Activated CD4-positive, CD25-positive, alpha-beta regulatory T cell (primary cell): ENCODE results near the gene STX2.
A peak's percentile ranks its signal among the peaks of the same experiment; 100 is the strongest.
"Not testable (repeated sequence)": the region's sequence is repeated elsewhere in the genome, so short reads cannot be mapped to it uniquely, and the experiment has no call there.

Experiments
- DNase-seq, 4 experiments: peaks; one replicate each; lab custom pipeline; 2025; lab: John Stamatoyannopoulos, UW

Gene STX2

DNA sequence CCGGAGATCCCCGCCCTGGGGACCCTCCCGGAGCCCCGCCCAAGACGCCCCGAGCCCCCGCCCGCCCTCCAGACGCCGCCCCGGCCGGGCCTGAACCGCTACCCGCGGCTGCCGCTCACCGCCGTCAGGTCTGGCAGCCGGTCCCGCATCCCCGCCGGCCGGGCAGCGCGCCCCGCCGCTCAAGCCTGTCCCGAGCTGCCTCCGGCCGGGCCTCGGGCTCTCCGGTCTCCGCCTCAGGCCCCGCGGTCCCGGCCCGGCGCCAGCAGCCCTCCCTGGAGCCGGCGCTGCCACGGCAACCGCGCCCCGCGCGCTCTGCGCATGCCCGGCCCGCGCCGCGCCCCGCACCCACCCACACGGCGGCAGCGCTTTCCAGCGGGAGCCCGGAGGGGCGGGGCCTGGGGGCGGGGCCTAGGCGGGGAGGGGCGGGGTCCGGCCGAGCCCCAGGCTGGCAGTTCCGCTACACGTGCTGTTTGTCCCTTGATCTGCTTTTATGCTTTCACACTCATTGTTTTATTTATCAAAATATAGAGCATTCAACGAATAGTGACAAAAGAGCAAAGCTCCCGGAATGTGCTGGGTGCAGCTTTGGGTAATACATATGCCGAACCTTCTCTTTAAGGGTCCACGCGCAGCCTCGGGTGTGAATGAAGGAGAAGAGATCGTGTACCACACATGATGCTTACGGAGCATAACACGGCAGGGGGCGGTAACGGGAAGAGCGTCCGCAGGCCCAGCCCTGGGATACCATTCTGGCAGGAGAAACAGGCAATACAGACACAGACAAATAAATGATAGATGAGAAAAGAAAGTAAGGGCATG lies at the start of gene STX2:
STX2 (minus strand) TSS at position 300 of the 819 bp plus-strand sequence; CDS start at position 149, 151 bp downstream.
- DNase-seq = peak; percentile 83 to 91 (median 86)

DNA sequence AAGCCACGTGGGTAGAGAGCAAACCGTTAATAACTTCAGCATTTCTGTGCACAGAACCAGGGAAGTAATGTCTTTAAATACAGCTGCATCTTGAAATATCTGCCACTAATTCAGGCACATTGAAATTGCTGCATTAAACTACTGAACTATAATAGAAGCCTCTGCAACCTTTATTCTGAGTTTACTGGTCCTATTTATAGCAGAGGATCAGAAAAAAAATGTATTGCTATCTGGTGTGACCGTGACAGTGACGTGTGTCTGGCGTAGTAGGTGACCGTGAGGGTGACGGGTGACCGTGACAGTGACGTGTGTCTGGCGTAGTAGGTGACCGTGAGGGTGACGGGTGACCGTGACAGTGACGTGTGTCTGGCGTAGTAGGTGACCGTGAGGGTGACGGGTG lies 48.1 kb upstream of the STX2 start:
- not testable (repeated sequence) for DNase-seq

DNA sequence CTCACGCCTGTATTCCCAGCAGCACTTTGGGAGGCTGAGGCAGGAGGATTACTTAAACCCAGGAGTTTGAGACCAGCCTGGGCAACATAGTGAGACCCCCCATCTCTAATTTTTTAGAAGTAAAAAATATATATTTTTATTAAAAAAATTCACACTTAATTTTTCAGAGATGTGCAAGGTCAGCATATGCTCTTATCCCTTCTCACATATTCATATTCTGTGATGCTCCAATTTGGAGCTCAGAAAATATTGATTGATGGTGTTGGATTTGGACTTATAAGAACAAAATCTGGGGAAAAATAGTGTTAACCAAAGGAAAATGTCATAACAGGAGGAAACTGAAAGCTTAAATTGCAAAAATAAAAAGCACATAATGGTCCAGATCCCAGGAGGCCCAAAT lies 42.5 kb upstream of the STX2 start:
- DNase-seq = no peak

DNA sequence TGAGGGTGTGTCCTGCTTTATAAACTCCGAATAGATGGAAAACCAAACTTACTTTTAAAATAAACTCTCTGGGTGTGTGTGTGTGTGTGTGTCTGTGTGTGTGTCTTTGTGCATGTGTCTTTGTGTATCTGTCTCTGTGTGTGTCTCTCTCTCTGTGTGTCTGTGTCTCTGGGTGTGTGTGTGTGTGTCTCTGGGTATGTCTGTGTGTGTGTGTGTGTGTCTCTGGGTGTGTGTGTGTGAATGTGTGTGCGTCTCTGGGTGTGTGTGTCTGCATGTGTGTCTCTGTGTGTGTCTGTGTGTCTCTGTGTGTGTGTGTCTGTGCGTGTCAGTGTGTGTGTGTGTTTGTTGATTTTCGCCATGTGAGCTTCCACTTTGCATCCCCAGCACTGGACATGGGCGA lies 42.0 kb upstream of the STX2 start:
- no peak for DNase-seq

DNA sequence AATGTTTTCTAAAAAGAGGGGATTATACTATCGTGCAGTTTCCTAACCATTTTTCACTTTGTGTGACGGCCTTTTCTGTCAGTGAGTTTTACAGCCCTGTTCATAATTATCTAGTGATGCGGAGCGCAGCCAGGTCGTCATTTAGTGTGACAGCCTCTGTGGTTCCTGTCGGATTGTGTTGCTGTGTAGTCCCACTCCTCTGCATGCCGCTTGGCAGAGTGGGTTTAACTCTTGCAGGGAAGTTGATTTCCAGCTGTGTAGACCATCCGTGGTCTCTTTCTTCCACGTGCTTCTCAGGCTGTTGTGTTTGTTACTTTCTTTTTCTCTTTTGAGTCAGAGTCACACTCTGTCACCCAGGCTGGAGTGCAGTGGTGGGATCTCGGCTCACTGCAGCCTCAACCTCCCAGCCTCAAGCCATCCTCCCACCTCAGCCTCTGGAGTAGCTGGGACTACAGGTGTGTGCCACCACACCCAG lies 41.4 kb upstream of the STX2 start:
- no peak for DNase-seq

DNA sequence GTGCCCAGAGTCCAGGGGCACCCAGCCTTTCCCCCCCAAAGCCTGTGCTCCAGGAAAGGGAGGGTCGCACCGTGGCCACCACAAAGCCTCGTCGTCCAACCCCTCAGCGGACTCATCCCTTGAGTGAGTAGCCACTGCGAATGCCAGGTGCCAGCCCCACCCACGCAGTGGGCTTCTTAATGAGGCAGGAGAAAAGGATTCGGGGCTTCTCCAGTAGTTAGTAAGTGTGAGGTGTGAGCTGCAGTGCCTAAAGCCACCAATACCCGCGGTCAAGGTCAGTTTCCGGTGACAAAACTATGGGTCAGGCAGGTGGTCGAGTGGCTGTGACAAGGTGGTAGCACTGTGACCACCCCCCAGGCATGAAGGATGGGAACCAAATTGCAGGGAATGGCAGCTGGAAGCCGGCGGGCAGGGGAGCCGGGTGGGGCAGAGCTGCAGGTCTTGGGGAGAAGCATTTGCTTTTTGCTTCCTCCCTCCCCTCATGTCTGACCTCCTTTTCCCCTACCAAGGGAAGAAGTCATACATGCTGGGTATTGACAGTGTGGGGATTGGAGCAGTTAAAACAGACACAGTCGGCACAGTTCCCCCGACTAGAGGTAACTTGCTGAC lies 40.8 kb upstream of the STX2 start:
- no peak for DNase-seq

DNA sequence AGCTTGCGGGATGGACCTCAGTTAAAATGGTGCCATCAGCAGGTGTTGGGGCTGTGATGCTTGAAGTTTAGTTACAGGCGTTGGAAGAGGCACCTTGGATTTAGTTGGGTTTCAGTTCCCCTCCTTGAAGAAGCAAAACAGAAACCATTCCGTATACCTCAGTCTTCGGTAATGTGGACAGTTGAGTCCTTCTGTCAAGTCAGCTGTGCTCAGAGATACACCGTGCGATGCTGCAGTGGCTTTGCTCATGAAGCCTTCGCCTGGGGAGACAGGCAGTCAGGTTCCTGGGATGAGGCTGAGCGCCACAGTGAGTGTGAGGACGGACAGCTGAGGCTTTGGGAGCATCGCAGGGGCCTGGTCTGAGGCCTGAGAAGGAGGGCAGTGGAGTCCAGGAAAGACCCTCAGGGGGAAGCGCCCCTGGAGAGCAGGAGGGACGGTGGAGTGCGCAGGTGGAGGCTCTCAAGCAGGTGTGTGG lies 40.2 kb upstream of the STX2 start:
- no peak for DNase-seq

DNA sequence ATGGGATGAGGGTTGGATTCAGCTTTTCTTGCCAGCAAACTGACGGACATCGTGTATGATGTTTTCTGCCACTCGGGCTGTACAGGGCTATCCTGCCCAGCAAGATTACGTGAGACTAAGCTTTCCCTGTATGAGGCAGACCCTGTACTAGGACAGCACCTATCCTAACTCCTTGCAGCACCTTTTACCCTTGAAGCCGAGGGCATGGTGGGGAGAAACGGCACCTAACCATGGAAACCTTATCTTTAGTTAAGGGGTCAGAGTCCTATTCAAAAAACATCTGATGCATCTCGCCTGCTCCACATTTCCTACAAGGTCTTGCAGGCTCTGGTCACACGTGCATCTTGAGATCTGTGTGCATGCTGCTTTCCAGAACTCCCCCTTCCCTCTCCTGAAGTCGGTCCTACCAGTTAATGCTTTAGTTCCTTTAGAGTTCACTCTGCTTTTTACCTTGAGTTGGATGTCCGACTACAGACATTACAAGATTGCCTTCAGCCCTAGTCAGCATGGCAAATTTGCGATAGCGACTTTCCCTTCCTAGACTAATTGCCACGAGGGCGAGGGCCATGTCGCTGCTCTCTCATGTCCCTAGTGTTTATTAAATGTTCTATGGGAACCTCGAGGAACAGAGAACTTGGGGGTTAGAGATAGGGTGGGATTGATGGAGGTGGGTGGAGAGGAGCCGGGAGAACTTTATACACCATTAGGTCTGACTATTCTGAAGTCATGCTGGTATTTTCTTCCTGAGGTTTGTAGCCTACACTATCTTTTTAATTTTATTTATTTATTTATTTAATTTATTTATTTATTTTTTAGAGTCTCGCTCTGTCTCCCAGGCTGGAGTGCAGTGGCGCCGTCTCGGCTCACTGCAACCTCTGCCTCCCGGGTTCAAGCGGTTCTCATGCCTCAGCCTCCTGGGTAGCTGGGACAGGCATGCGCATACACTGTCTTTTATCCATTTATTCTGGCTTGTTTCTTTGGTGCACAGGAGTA lies 39.4 kb upstream of the STX2 start:
- no peak for DNase-seq

DNA sequence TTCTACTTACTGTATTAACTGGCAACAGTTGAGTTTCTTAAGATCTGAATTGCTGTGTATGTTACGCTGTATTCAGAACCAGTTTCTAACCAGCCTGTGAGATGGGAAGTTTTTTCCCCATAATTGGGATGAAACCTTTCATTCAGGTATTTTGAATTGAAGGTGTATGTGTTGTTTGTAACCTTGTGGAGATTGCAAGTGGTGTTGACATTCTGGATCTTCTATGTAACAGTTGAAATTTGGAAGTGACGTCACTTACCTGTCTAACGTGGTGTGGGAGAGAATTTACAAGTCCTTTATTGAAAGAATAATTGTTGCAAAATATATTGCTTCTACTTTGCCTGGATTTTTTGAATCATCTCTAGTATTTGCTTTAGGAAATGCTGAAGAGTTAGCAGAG lies 38.3 kb upstream of the STX2 start:
- no peak for DNase-seq

DNA sequence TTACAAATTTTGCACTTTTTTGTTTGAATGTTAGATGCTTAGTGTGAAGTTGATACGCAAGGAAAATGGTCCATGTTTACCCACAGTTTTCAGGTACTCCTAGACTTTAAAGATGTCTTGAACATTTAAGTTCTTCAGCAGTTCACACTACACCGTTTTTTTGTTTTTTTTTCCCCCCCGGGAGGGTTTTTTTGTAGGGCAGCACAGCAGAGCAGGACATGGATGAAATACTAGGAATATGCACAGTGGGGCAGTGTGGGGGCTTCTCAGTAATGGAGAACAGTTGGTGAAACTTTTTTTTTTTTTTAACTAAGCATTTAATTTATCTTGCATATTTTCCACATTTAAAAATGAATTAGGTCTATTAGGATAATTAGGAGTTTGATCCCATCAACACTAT lies 37.7 kb upstream of the STX2 start:
- no peak for DNase-seq

DNA sequence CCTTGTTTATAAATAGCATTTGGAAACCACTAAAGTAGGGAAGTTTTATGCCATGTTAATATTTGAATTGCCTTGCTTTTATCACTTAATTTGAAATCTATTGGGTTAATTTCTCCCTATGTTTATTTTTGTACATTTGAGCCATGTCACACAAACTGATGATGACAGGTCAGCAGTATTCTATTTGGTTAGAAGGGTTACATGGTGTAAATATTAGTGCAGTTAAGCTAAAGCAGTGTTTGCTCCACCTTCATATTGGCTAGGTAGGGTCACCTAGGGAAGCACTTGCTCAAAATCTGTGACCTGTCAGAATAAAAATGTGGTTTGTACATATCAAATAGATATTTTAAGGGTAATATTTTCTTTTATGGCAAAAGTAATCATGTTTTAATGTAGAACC lies 37.2 kb upstream of the STX2 start:
- DNase-seq = no peak

DNA sequence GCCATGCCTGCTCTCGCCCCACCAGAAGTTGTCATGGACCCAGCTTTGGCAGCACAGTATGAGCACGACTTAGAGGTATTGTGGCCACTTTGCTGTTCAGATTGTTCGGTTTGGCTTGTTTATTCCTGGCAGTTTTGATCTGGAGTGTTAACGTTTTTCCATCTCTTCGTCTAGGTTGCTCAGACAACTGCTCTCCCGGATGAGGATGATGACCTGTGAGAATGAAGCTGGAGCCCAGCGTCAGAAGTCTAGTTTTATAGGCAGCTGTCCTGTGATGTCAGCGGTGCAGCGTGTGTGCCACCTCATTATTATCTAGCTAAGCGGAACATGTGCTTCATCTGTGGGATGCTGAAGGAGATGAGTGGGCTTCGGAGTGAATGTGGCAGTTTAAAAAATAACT lies 36.7 kb upstream of the STX2 start:
- DNase-seq = not testable (repeated sequence)

DNA sequence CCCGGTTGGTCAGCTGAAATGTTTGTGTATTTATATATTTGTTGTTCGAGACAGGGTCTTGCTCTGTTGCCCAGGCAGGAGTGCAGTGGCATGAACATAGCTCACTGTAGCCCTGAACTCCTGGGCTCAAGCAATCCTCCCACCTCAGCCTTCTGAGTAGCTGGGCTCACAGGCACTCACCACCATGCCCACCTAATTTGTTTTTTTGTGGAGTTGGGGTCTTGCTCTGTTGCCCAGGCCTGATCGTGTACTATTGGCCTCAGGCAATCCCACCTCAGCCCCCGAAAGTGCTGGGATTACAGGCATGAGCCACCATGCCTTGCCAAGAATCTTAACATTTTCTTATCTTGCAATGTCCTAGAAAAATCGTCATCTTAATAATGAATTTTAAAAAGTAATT lies 36.1 kb upstream of the STX2 start:
- DNase-seq = no peak

DNA sequence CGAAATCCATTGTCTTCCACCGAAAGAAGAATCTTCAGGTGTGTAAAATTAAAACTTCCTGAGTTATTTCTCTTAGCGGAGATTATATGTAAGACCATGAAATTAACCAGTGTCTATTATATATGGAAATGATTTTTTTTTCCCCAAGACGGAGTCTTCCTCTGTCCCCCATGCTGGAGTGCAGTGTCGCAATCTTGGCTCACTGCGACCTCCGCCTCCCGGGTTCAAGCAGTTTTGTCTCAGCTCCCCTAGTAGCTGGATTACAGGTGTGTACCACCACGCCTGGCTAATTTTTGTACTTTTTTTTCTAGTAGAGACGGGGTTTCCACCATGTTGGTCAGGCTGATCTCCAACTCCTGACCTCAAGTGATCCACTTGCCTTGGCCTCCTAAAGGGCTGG lies 35.6 kb upstream of the STX2 start:
- no peak for DNase-seq

DNA sequence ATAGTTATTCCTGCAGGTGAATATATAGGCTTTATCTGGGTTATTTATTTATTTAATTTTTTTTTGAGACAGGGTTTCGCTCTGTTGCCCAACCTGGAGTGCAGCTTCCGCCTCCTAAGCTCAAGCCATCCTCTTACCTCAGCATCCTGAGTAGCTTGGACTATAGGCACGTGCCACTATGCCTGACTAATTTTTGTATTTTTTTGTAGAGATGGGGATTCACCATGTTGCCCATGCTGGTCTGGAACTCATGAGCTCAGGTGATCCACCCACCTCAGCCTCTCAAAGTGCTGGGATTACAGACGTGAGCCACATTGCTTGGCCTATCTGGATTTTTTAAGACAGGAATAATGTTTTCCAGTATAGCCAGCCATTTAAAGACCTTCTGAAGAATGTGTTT lies 34.8 kb upstream of the STX2 start:
- DNase-seq = no peak

DNA sequence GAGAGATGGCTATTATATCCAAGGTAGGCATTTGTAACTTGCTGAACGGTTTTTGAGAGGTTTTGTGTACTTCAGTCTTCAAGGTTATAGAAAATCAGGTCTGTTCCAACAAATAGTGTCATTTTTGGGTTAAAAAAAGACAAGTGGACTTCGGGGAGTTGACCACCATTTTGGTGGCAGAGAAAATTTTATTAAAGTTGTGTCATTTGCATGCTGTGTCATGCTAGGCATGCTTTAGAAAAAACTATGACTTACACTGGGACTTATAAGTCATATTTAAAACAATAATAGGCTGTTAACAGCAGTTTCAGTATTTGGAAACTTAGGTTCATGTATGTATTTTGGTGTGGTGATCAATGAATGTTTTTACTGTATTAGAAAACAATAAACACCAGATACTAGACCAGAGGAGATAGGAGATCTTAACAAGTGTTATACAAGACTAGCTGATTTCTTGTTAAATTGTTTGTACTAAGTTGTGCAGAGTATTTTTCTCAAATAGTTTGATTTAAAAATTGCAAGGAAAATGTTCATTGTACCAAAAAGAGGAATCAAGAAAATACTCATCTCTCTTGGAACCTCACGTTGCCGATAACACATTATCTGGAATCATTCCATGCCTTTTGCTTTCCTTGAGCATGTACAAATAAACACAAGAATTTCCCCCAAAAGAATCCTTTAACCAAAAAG lies 34.2 kb upstream of the STX2 start:
- no peak for DNase-seq

DNA sequence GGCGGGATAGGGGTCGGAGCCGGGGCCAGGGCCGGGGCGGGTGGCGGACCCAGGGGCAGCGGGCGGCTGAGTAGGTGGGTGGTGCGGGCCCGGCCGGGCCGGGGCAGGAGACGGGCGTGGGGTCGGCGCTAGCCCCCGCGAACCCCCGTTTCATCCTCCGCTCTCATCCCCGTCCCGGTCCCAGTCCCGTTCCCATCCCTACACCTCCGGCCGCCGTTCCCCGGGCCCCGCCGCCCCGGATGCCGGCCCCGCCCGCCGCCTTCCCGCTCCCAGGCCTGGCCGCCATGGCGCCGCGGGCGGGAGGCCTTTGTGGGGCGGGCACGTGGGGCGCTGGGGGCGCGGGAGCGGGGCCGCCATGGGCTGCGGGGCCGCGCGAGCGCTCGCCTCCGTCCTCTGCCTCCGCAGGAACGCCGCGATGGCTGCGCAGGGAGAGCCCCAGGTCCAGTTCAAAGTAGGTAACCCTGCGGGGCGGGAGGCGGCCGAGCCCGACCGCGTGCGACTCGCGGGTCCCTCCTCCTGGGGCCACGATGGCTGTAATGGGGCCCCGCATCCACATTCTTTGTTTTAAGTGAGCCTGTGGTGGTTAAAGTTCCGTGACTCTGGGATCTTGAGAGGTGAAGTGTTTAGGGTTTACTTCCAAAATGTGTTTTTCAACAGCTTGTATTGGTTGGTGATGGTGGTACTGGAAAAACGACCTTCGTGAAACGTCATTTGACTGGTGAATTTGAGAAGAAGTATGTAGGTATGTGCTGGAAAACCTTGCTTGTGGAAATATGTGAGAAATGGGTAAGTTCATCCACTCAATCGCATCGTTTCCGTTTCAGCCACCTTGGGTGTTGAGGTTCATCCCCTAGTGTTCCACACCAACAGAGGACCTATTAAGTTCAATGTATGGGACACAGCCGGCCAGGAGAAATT lies 33.4 kb upstream of the STX2 start:
- DNase-seq = peak; percentile 24 to 49 (median 38)

DNA sequence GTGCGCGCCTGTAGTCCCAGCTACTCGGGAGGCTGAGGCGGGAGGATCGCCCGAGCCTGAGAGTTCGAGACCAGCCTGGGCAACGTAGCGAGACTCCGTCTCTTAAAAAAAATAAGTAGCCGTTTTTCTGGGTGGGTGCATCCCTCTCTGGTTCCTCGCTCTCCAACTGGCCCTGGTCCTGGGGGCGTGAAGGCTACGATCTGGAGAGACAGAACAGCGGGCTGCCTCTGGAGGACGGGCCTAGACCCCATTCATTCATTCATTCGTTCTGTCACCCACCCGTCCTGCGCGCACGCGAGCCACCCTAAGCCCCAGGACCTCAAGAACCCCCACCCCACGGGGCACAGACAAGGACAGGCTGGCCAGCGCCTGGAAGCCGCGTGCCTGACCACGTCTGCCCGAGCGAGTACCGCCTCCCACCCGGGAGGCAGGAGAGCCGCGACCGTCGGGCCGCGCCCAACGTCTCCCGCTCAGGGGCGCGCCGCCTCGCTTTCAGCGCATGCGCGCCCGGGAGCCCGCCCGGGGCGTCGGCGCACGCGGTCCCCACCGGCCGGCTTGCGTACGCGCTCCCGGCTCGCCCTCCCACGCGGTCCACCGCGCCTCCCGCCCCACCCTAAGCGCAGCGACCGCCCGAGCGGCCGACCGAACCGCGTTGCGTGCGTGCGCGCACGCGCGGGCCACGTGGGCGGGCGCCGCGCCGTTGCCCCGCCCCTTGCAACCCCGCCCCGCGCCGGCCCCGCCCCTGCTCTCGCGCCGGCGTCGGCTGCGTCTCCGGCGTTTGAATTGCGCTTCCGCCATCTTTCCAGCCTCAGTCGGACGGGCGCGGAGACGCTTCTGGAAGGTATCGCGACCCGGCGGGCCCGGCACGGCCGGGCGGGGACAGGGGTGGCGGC lies 32.5 kb upstream of the STX2 start, which contains the start of gene RAN:
RAN (plus strand) TSS at position 781 of the 893 bp plus-strand sequence. CDS start 528 bp downstream, outside the sequence.
- DNase-seq = peak; percentile 82 to 92 (median 89)
